HepG2 (cell line): ENCODE data around the gene TAC3. TPM values are rescaled to one million over a fixed set of nuclear protein-coding genes. Genes with fewer than 3 reads are reported as not detected.

Experiments used
- CBX5 ChIP-seq: sonication (generic); formaldehyde crosslinking; IDR thresholded peaks from 2 replicates; pipeline ENCODE4 v1.4.0; 2020; ENCODE audit warnings: missing genetic modification reagents, borderline replicate concordance
- FIP1L1 ChIP-seq: fragments of 200-400 bp; formaldehyde crosslinking; IDR thresholded peaks from 2 replicates; pipeline ENCODE4 v1.6.1; 2018; ENCODE audit warnings: low read depth, mild to moderate bottlenecking, low read length, moderate library complexity, borderline replicate concordance; ENCODE audit not compliant: insufficient read depth
- FOXA3 ChIP-seq: IDR thresholded peaks from 2 replicates; pipeline ENCODE4 v1.6.1; 2016; ENCODE audit warnings: missing genetic modification reagents, missing compliant biosample characterization
- IRF2 ChIP-seq: IDR thresholded peaks from 2 replicates; pipeline ENCODE4 v1.6.1; 2018; ENCODE audit warnings: missing genetic modification reagents, missing compliant biosample characterization
- ISX ChIP-seq: sonication (generic); formaldehyde crosslinking; conservative IDR thresholded peaks from 2 replicates; pipeline ENCODE4 v1.5.0; 2020; ENCODE audit warnings: missing genetic modification reagents
- MTF2 ChIP-seq: sonication (generic); formaldehyde crosslinking; IDR thresholded peaks from 2 replicates; pipeline ENCODE4 v1.5.0; 2020; ENCODE audit warnings: missing genetic modification reagents, borderline replicate concordance
- MXD4 ChIP-seq: IDR thresholded peaks from 2 replicates; pipeline ENCODE4 v1.6.1; 2016; ENCODE audit warnings: mild to moderate bottlenecking, missing biosample characterization, missing genetic modification reagents
- REPIN1 ChIP-seq: sonication (generic); formaldehyde crosslinking; IDR thresholded peaks from 2 replicates; pipeline ENCODE4 v1.8.0; 2022; ENCODE audit warnings: missing genetic modification reagents, low read depth, mild to moderate bottlenecking, borderline replicate concordance
- ZNF180 ChIP-seq: sonication (generic); formaldehyde crosslinking; IDR thresholded peaks from 2 replicates; pipeline ENCODE4 v1.4.0; 2020; ENCODE audit warnings: low read depth, missing genetic modification reagents, borderline replicate concordance
- ZNF44 ChIP-seq: sonication (generic); formaldehyde crosslinking; IDR thresholded peaks from 2 replicates; pipeline ENCODE4 v1.5.1; 2020; ENCODE audit warnings: mild to moderate bottlenecking, missing genetic modification reagents
- ZNF720 ChIP-seq: sonication (generic); formaldehyde crosslinking; IDR thresholded peaks from 2 replicates; pipeline ENCODE4 v1.4.0; 2020; ENCODE audit warnings: missing genetic modification reagents
- polyA plus RNA-seq, 8 experiments: library from polyadenylated mRNA; depleted of rRNA in 3 of 8; stranded (reverse) in 7 of 8; unstranded in 1 of 8; fragments of >200 nt; fragmentation: Illumina TruSeq in 4 of 8; extraction: Trizol in 4 of 8; gene quantifications; 2 replicates each; pipeline versions ENCODE4 v1.2.1 to v1.2.3, GENCODE V29; 2011 to 2016; ENCODE audit warnings: low read depth in 4 of 8, missing spikeins in 1 of 8, mixed read lengths in 1 of 8; ENCODE audit not compliant: insufficient read depth in 1 of 8
- total RNA-seq, 5 experiments: library from RNA; depleted of rRNA; stranded (reverse); fragments of >200 nt; fragmentation: Illumina TruSeq; extraction: Trizol; gene quantifications; 2 replicates each; pipeline ENCODE4 v1.2.3, GENCODE V29; 2016; ENCODE audit warnings: low read depth in 1 of 5
- TF ChIP-seq, protein P1 (sequence below): sonication (generic); formaldehyde crosslinking; IDR thresholded peaks from 2 replicates; pipeline ENCODE4 v1.9.0; 2021; ENCODE audit warnings: mild to moderate bottlenecking, missing genetic modification reagents
- TF ChIP-seq, protein P2 (sequence below): sonication (generic); formaldehyde crosslinking; IDR thresholded peaks from 2 replicates; pipeline ENCODE4 v1.4.0; 2020; ENCODE audit warnings: missing genetic modification reagents
- TF ChIP-seq, protein P3 (sequence below): sonication (generic); formaldehyde crosslinking; IDR thresholded peaks from 2 replicates; pipeline ENCODE4 v1.8.0; 2022; ENCODE audit warnings: mild to moderate bottlenecking, missing genetic modification reagents, borderline replicate concordance
- TF ChIP-seq, protein P4 (sequence below): sonication (generic); formaldehyde crosslinking; IDR thresholded peaks from 2 replicates; pipeline ENCODE4 v1.8.0; 2022; ENCODE audit warnings: missing genetic modification reagents, mild to moderate bottlenecking, inconsistent platforms, borderline replicate concordance

Gene TAC3
- total and polyA plus RNA-seq, 2 of the 13 experiments (the other 11 are each of a cell fraction or from before 2014, with no cell fraction given) = 0.13 to 0.15 TPM

DNA sequence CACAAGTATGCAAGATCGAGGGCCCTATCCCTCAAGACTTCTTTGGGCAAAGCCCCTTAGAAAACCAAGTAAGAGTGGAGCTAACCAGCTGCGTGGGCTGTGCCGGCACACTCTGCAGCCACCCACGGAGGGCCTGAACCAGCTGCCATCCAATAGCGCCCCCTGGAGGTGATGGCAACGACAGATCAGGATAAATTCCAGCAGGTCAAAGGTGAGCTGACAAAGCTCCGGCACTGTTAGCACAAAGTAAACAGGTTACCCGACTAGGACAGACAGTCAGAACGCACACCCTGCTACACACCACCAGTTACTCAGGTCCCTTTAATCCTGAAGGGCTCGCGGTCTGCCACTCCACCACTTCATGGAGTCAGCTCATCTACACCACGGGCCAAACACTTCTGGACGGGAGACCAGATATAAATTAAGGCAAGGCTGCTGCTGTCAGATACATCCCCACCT lies 14.9 kb downstream of the TAC3 start (continued):
- 0 out of 2 replicates have a peak, but pooled peaks have one; percentile 41 for TF ChIP-seq MXD4 (CRISPR knock-in tag)
- no peak for TF ChIP-seq FIP1L1
- no peak for TF ChIP-seq ZNF180 (CRISPR knock-in tag)
- TF ChIP-seq, protein P1, sequence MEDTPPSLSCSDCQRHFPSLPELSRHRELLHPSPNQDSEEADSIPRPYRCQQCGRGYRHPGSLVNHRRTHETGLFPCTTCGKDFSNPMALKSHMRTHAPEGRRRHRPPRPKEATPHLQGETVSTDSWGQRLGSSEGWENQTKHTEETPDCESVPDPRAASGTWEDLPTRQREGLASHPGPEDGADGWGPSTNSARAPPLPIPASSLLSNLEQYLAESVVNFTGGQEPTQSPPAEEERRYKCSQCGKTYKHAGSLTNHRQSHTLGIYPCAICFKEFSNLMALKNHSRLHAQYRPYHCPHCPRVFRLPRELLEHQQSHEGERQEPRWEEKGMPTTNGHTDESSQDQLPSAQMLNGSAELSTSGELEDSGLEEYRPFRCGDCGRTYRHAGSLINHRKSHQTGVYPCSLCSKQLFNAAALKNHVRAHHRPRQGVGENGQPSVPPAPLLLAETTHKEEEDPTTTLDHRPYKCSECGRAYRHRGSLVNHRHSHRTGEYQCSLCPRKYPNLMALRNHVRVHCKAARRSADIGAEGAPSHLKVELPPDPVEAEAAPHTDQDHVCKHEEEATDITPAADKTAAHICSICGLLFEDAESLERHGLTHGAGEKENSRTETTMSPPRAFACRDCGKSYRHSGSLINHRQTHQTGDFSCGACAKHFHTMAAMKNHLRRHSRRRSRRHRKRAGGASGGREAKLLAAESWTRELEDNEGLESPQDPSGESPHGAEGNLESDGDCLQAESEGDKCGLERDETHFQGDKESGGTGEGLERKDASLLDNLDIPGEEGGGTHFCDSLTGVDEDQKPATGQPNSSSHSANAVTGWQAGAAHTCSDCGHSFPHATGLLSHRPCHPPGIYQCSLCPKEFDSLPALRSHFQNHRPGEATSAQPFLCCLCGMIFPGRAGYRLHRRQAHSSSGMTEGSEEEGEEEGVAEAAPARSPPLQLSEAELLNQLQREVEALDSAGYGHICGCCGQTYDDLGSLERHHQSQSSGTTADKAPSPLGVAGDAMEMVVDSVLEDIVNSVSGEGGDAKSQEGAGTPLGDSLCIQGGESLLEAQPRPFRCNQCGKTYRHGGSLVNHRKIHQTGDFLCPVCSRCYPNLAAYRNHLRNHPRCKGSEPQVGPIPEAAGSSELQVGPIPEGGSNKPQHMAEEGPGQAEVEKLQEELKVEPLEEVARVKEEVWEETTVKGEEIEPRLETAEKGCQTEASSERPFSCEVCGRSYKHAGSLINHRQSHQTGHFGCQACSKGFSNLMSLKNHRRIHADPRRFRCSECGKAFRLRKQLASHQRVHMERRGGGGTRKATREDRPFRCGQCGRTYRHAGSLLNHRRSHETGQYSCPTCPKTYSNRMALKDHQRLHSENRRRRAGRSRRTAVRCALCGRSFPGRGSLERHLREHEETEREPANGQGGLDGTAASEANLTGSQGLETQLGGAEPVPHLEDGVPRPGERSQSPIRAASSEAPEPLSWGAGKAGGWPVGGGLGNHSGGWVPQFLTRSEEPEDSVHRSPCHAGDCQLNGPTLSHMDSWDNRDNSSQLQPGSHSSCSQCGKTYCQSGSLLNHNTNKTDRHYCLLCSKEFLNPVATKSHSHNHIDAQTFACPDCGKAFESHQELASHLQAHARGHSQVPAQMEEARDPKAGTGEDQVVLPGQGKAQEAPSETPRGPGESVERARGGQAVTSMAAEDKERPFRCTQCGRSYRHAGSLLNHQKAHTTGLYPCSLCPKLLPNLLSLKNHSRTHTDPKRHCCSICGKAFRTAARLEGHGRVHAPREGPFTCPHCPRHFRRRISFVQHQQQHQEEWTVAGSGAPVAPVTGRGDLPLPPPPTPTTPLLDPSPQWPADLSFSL (CRISPR knock-in tag) = peak; percentile 62; the same call in 1 of the 2 replicates
- TF ChIP-seq REPIN1 (CRISPR knock-in tag) = peak; percentile 80
- 0 out of 2 replicates have a peak, but pooled peaks have one; percentile 33 for TF ChIP-seq ZNF44
- TF ChIP-seq CBX5 (CRISPR knock-in tag) = peak; percentile 71; the same call in 1 of the 2 replicates
- no peak for TF ChIP-seq MTF2 (CRISPR knock-in tag)
- TF ChIP-seq, protein P2, sequence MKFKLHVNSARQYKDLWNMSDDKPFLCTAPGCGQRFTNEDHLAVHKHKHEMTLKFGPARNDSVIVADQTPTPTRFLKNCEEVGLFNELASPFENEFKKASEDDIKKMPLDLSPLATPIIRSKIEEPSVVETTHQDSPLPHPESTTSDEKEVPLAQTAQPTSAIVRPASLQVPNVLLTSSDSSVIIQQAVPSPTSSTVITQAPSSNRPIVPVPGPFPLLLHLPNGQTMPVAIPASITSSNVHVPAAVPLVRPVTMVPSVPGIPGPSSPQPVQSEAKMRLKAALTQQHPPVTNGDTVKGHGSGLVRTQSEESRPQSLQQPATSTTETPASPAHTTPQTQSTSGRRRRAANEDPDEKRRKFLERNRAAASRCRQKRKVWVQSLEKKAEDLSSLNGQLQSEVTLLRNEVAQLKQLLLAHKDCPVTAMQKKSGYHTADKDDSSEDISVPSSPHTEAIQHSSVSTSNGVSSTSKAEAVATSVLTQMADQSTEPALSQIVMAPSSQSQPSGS = peak; percentile 68; the same call in 1 of the 2 replicates
- TF ChIP-seq, protein P3, sequence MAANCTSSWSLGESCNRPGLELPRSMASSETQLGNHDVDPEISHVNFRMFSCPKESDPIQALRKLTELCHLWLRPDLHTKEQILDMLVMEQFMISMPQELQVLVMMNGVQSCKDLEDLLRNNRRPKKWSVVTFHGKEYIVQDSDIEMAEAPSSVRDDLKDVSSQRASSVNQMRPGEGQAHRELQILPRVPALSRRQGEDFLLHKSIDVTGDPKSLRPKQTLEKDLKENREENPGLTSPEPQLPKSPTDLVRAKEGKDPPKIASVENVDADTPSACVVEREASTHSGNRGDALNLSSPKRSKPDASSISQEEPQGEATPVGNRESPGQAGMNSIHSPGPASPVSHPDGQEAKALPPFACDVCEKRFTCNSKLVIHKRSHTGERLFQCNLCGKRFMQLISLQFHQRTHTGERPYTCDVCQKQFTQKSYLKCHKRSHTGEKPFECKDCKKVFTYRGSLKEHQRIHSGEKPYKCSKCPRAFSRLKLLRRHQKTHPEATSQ (CRISPR knock-in tag) = no peak
- no peak for TF ChIP-seq ISX (CRISPR knock-in tag)
- no peak for TF ChIP-seq ZNF720 (CRISPR knock-in tag)
- peak; percentile 95 for TF ChIP-seq FOXA3
- 0 out of 2 replicates have a peak, but pooled peaks have one; percentile 56 for TF ChIP-seq IRF2 (CRISPR knock-in tag)
- TF ChIP-seq, protein P4, sequence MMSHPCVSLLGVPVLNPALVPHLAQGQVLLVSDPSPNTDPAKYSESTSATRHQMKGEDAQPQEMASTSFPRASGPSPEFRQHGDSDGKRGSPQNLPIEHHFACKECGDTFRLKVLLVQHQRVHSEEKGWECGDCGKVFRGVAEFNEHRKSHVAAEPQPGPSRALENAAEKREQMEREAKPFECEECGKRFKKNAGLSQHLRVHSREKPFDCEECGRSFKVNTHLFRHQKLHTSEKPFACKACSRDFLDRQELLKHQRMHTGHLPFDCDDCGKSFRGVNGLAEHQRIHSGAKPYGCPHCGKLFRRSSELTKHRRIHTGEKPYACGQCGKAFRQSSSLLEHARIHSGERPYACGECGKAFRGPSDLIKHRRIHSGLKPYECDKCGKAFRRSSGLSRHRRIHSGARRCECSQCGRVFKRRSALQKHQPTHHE (CRISPR knock-in tag) = no peak
